ENCODE results near the gene NLK.

GRCh38 chr17:28100936-28101335 lies 58.5 kb downstream of the NLK start:
- TF ChIP-seq POLR2A (IDR thresholded peaks at IDR 0.05) (no peak), CTCF (IDR thresholded peaks at IDR 0.05) (no peak)

Data from body of pancreas (tissue), 4 donors.